OCI-LY7 (cell line): ENCODE data around the gene SARDH. TPM values are rescaled to one million over a fixed set of nuclear protein-coding genes. Genes with fewer than 3 reads are reported as not detected.
"Not testable (repeated sequence)": the region's sequence is repeated elsewhere in the genome, so short reads cannot be mapped to it uniquely, and the experiment has no call there.

Experiments used
- BruUV-seq: library from RNA; stranded (reverse); fragments of 400-500 nt; replicated peaks from 2 replicates; lab custom pipeline; 2021; lab: Mats Ljungman, UMichigan
- CTCF ChIA-PET: fragments of 300-600 bp; sonication (Branson Sonifier 250); formaldehyde crosslinking; loops from one replicate; lab custom pipeline; 2022; ENCODE audit warnings: antibody characterized with exemption; ENCODE audit not compliant: unreplicated experiment; lab: Charles Lee
- POLR2A ChIA-PET: fragments of 300-600 bp; sonication (Branson Sonifier 250); formaldehyde crosslinking; loops from one replicate; lab custom pipeline; 2022; ENCODE audit warnings: antibody characterized with exemption; lab: Charles Lee
- DNase-seq: peaks from one replicate; pipeline ENCODE4 v3.0.0-alpha.2; 2015; ENCODE audit warnings: low spot score
- H2AFZ ChIP-seq: fragments of 200-600 bp; sonication (generic), shearing (Covaris generic); 2 replicates; pipeline ENCODE4 v1.6.1; 2014; ENCODE audit warnings: mild to moderate bottlenecking, antibody characterized with exemption, low read length, moderate library complexity
- H3K27ac ChIP-seq: fragments of 200-600 bp; sonication (generic); 2 replicates; pipeline ENCODE4 v1.5.1; 2014; ENCODE audit warnings: mixed run types, low read depth, mild to moderate bottlenecking, moderate library complexity, low read length, inconsistent platforms; ENCODE audit not compliant: poor library complexity, severe bottlenecking
- H3K36me3 ChIP-seq: fragments of 200-600 bp; sonication (generic); 2 replicates; pipeline ENCODE4 v1.6.1; 2014; ENCODE audit warnings: mild to moderate bottlenecking, antibody characterized with exemption, low read length, moderate library complexity, mixed read lengths; ENCODE audit not compliant: insufficient read depth
- H3K4me1 ChIP-seq: fragments of 200-600 bp; sonication (generic); 2 replicates; pipeline ENCODE4 v1.5.1; 2014; ENCODE audit warnings: mild to moderate bottlenecking, low read length; ENCODE audit not compliant: insufficient read depth, poor library complexity, severe bottlenecking
- H3K4me2 ChIP-seq: fragments of 200-600 bp; sonication (generic); 2 replicates; pipeline ENCODE4 v1.6.1; 2014; ENCODE audit warnings: mild to moderate bottlenecking, low read length
- H3K4me3 ChIP-seq: fragments of 200-600 bp; sonication (generic); 2 replicates; pipeline ENCODE4 v1.5.1; 2014; ENCODE audit warnings: mild to moderate bottlenecking, low read depth, low read length; ENCODE audit not compliant: poor library complexity, severe bottlenecking
- H3K79me2 ChIP-seq: fragments of 200-600 bp; sonication (generic); 2 replicates; pipeline ENCODE4 v1.6.1; 2016; ENCODE audit warnings: low read depth, mild to moderate bottlenecking, low read length, moderate library complexity, mixed read lengths; ENCODE audit not compliant: insufficient read depth
- H3K9me2 ChIP-seq: fragments of 200-600 bp; sonication (generic); 2 replicates; pipeline ENCODE4 v1.6.1; 2016; ENCODE audit warnings: mild to moderate bottlenecking, low read length, mixed read lengths; ENCODE audit not compliant: insufficient read depth
- H3K9me3 ChIP-seq: fragments of 200-600 bp; sonication (generic); 2 replicates; pipeline ENCODE4 v1.6.1; 2014; ENCODE audit warnings: mild to moderate bottlenecking, mixed run types, low read length, mixed read lengths
- H4K20me1 ChIP-seq: fragments of 200-600 bp; sonication (generic); 2 replicates; pipeline ENCODE4 v1.6.1; 2014; ENCODE audit warnings: mild to moderate bottlenecking, antibody characterized with exemption, low read length, moderate library complexity, mixed read lengths; ENCODE audit not compliant: insufficient read depth
- EZH2phosphoT487 ChIP-seq: fragments of 200-600 bp; sonication (generic); IDR thresholded peaks from 2 replicates; pipeline ENCODE4 v1.6.1; 2018; ENCODE audit warnings: low read depth, borderline replicate concordance, mild to moderate bottlenecking, mixed run types, antibody characterized with exemption, low read length, moderate library complexity, mixed read lengths
- intact Hi-C: fragments of 100-400 bp; cut with micrococcal nuclease; formaldehyde crosslinking; loops from one replicate; pipeline ENCODE4 v1.10.0; 2022; ENCODE audit not compliant: unreplicated experiment
- total RNA-seq, 2 experiments: library from RNA; depleted of rRNA in 1 of 2; stranded (reverse); fragments of >200 nt in 1 of 2; shearing (Covaris generic) in 1 of 2; gene quantifications; 2 replicates each; pipeline ENCODE4 v1.2.3, GENCODE V29; 2014 to 2022
- TF ChIP-seq, protein P1 (sequence below): fragments of 200-600 bp; sonication (generic); conservative IDR thresholded peaks from 2 replicates; pipeline ENCODE4 v1.5.1; 2014; ENCODE audit warnings: mild to moderate bottlenecking, antibody characterized with exemption, low read length, moderate library complexity, mixed read lengths

The SARDH gene
- total RNA-seq, 2 experiments from 2014 or later: 42.8 to 60.8 TPM

DNA sequence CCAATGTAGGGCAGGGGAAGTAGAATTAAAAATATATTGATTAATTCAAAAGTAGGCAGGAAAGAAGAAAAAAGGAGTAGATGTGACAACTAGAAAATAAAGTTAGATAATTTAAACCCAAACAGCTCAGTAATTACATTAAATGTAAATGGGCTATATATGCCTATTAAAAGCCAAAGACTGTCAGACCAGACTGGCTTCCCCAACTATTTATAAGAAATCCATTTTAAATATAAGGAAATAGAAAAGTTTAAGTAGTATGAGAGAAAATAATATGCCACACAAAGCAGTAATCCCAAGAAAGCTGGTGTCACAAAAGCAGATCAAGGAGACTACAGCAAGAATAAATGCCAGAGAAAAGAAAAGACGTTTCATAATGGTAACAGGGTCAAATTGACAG lies 28.9 kb upstream of the SARDH start:
- no peaks in the 10 kb centered on the region for H3K9me2 ChIP-seq
- peaks cover 6% of the 10 kb centered on the region; the same call in 1 of the 2 replicates for H3K9me3 ChIP-seq
- H3K4me2 ChIP-seq: no peak overlapping the region
- H2AFZ ChIP-seq: no peak overlapping the region
- peaks cover 27% of the 10 kb centered on the region for H3K36me3 ChIP-seq
- H4K20me1 ChIP-seq: no peaks in the 10 kb centered on the region
- no peaks in the 10 kb centered on the region for H3K4me1 ChIP-seq
- intact Hi-C loops: no loop called here
- no peak overlapping the region for H3K4me3 ChIP-seq
- POLR2A ChIA-PET: interaction anchor here (0.6 kb wide), 1 partner anchor 1727 kb away, joined by 3 read pairs; no protein-coding TSS in a partner anchor
- no TSS peak for BruUV-seq
- CTCF ChIA-PET: no interaction called here
- H3K79me2 ChIP-seq: no peaks in the 10 kb centered on the region
- DNase-seq: no peak
- H3K27ac ChIP-seq: no peak overlapping the region
- TF ChIP-seq, protein P1, sequence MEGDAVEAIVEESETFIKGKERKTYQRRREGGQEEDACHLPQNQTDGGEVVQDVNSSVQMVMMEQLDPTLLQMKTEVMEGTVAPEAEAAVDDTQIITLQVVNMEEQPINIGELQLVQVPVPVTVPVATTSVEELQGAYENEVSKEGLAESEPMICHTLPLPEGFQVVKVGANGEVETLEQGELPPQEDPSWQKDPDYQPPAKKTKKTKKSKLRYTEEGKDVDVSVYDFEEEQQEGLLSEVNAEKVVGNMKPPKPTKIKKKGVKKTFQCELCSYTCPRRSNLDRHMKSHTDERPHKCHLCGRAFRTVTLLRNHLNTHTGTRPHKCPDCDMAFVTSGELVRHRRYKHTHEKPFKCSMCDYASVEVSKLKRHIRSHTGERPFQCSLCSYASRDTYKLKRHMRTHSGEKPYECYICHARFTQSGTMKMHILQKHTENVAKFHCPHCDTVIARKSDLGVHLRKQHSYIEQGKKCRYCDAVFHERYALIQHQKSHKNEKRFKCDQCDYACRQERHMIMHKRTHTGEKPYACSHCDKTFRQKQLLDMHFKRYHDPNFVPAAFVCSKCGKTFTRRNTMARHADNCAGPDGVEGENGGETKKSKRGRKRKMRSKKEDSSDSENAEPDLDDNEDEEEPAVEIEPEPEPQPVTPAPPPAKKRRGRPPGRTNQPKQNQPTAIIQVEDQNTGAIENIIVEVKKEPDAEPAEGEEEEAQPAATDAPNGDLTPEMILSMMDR: no peak
- TF ChIP-seq EZH2phosphoT487: no peak

DNA sequence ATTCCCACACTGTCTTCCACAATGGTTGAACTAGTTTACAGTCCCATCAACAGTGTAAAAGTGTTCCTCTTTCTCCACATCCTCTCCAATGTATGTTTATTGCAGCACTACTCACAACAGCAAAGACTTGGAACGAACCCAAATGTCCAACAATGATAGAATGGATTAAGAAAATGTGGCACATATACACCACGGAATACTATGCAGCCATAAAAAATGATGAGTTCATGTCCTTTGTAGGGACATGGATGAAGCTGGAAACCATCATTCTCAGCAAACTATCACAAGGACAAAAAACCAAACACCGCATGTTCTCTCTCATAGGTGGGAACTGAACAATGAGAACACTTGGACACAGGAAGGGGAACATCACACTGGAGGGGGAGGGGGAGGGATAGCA lies 28.1 kb upstream of the SARDH start:
- H3K9me3 ChIP-seq, H2AFZ ChIP-seq, intact Hi-C loops, H3K9me2 ChIP-seq, H3K4me1 ChIP-seq, H3K4me2 ChIP-seq, H3K4me3 ChIP-seq, BruUV-seq, H3K79me2 ChIP-seq, CTCF ChIA-PET, H4K20me1 ChIP-seq, DNase-seq, H3K27ac ChIP-seq: not testable (repeated sequence)
- H3K36me3 ChIP-seq: peaks cover 27% of the 10 kb centered on the region
- POLR2A ChIA-PET: interaction anchor here (0.6 kb wide), 1 partner anchor 1727 kb away, joined by 3 read pairs; no protein-coding TSS in a partner anchor

DNA sequence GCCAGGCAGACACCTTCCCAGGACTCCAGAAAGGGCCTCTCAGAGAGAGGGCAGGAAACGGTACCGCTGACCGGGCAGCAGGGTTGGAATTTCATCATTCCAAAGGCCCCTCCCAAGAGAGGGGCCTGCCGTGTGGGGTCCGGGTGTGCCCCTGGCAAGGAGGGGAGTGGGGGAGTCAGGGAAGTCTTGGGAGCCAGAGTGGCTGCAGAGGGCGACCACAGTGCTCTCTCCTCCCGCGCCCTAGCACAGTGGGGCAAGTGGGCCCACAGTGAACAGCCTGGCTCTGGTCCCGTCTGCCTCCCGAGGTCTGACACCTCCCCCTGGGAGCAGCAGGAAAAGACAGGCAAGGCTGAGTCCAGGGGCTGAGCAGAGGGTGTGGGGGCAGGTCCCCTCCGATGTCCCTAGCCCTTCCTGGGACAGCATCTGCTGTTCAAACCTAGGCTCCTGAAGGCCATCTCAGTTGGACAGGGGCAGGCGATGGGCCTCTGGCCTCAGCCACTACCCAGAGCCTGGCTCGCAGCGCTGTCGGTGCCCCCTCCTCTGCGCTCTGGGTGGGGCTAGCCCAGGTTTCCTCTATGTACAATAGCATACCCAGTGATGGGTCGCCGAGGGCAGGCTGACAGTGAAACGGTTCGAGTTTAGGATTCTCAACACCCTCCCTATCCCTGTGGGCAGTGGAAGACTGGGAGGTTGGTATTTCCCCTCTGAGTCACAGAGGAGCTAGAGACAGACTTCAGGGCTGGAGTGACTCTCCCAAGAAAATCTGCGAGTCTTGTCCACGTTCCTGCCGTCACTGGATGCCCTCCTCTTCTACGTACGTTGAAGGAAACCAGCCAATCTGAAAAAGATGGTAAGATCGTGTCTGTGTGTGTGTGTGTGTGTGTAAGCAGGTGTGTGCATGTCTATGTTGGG lies 25.4 kb upstream of the SARDH start:
- Histone ChIP-seq H3K79me2 (no peaks in the 10 kb centered on the region), H3K9me2 (no peaks in the 10 kb centered on the region), H3K9me3 (peaks cover 6% of the 10 kb centered on the region; the same call in 1 of the 2 replicates), H3K27ac (no peak overlapping the region), H3K4me3 (no peak overlapping the region), H2AFZ (no peak overlapping the region), H3K36me3 (peaks cover 27% of the 10 kb centered on the region), H3K4me2 (no peak overlapping the region), H3K4me1 (no peaks in the 10 kb centered on the region), H4K20me1 (no peaks in the 10 kb centered on the region)
- TF ChIP-seq, protein P1: no peak
- no peak for TF ChIP-seq EZH2phosphoT487
- CTCF ChIA-PET: interaction anchor here (0.6 kb wide), 1 partner anchor 200 kb away, joined by 3 read pairs; no protein-coding TSS in a partner anchor
- DNase-seq: no peak
- intact Hi-C loops: no loop called here
- BruUV-seq: no TSS peak
- POLR2A ChIA-PET: no interaction called here
